ENCODE data around the gene MS4A10. TPM values are rescaled to one million over a fixed set of nuclear protein-coding genes. Genes with fewer than 3 reads are reported as not detected.

Gene MS4A10
- total RNA-seq, 1 donor from 2014 or later = not detected

DNA sequence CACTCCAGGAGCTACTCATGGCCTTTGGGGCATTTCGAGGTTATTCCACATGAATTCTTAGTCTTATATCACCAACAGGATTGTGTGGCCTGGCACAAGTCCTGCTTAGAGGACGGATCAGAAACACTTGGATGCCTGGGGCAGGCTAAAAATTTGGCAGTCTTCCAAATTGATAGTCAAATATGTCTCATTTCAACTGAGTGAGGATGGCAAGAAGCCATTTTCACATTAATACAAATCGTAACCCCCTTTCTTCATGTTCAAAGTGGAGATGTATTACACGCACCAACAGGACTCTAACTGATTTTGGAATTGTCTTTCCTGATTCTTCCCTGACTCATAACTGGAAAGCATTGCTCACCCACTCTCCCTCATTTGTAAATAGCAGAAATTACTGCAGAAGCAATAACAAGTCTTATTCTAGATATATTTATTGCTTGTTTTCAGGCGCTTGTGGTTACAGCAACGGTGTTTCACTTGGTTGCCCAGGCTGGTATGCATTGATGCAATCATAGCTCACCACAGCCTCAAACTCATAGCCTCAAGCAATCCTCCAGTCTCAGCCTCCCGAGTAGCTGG is 46.5 kb downstream of the MS4A10 start:
- Histone ChIP-seq H3K27ac (ENCODE audit: low read depth, low read length) (no peak overlapping the region), H3K9me3 (ENCODE audit: control insufficient read depth in 3 of 3, low read length in 3 of 3) (no peaks in the 10 kb centered on the region), H3K27me3 (ENCODE audit: control insufficient read depth in 3 of 3, insufficient read depth in 3 of 3, low read length in 3 of 3) (no peaks in the 10 kb centered on the region), H3K9ac (ENCODE audit: low read depth in 1 of 3, low read length in 3 of 3) (peak overlapping the region in 1 of 3 donors; percentile 8), H3K36me3 (ENCODE audit: control insufficient read depth in 3 of 3, insufficient read depth in 3 of 3, low read length in 3 of 3) (no peaks in the 10 kb centered on the region), H3K4me3 (ENCODE audit: low read length in 3 of 3) (peak overlapping the region in 1 of 3 donors; percentile 13), H3K4me1 (ENCODE audit: control insufficient read depth in 3 of 3, insufficient read depth in 3 of 3, low read length in 3 of 3) (peaks cover 5 to 19% (median 7%) of the 10 kb centered on the region in 3 donors)

DNA sequence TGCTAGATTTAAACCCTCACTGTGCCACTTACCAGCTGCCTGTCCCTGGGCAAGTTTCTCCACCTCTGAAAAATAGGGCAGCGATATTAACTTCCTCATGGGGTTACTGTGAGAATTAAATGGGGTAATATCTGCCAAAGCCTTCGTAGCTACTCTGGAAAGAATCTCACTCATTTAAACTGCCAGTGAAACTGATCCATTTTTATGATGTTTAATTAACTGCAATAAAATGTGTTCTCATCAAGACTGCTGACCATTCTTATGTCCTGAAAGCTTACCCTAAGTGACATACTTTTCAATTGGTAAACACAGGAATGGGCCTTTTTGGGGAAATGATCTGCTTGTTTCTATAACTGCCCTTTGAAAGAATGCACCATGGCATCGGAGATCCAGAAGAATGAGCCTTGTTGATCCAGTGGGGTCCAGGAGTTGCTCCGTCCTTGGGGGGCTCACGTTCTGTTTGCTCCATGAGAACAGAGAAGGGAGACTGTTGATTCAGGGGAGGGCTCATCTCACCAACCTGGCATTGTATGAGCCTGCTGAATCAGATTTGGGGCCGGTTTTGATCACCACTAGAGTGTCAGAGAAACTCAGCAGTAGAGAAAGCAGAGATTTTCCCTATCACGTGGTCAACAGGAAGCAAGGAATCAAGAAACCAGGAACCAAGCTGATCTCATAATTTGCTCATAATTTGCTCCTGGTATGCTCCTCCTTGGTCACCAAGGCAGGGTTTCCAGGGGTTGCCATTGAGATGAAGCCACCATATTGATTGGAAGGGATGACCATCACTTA is 49.8 kb downstream of the MS4A10 start:
- H3K4me3 ChIP-seq (ENCODE audit: low read length in 3 of 3) = no peak overlapping the region
- H3K27ac ChIP-seq (ENCODE audit: low read depth, low read length) = no peak overlapping the region
- no peak overlapping the region for H3K9ac ChIP-seq (ENCODE audit: low read depth in 1 of 3, low read length in 3 of 3)
- peaks cover 9 to 29% (median 16%) of the 10 kb centered on the region in 3 donors for H3K4me1 ChIP-seq (ENCODE audit: control insufficient read depth in 3 of 3, insufficient read depth in 3 of 3, low read length in 3 of 3)
- no peaks in the 10 kb centered on the region for H3K9me3 ChIP-seq (ENCODE audit: control insufficient read depth in 3 of 3, low read length in 3 of 3)
- H3K36me3 ChIP-seq (ENCODE audit: control insufficient read depth in 3 of 3, insufficient read depth in 3 of 3, low read length in 3 of 3) = no peaks in the 10 kb centered on the region
- H3K27me3 ChIP-seq (ENCODE audit: control insufficient read depth in 3 of 3, insufficient read depth in 3 of 3, low read length in 3 of 3) = no peaks in the 10 kb centered on the region

DNA sequence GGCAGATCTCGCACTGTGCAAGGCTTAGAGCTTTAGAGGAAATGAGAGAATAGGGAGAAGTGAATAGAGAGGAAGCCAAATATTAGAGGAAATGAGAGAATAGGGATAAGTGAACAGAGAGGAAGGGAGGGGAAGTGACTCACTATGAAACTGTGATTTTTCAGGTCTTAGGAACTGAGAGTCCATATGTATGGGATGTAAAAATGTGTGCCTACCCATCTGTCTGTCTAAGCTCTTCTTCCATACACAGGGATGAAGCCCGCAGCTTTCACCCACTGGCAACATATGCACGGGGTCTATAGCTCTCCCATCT is 50.4 kb downstream of the MS4A10 start:
- Histone ChIP-seq H3K27ac (ENCODE audit: low read depth, low read length) (no peak overlapping the region), H3K9me3 (ENCODE audit: control insufficient read depth in 3 of 3, low read length in 3 of 3) (no peaks in the 10 kb centered on the region), H3K36me3 (ENCODE audit: control insufficient read depth in 3 of 3, insufficient read depth in 3 of 3, low read length in 3 of 3) (no peaks in the 10 kb centered on the region), H3K4me1 (ENCODE audit: control insufficient read depth in 3 of 3, insufficient read depth in 3 of 3, low read length in 3 of 3) (peaks cover 11 to 30% (median 19%) of the 10 kb centered on the region in 3 donors), H3K4me3 (ENCODE audit: low read length in 3 of 3) (no peak overlapping the region), H3K27me3 (ENCODE audit: control insufficient read depth in 3 of 3, insufficient read depth in 3 of 3, low read length in 3 of 3) (no peaks in the 10 kb centered on the region), H3K9ac (ENCODE audit: low read depth in 1 of 3, low read length in 3 of 3) (no peak overlapping the region)

DNA sequence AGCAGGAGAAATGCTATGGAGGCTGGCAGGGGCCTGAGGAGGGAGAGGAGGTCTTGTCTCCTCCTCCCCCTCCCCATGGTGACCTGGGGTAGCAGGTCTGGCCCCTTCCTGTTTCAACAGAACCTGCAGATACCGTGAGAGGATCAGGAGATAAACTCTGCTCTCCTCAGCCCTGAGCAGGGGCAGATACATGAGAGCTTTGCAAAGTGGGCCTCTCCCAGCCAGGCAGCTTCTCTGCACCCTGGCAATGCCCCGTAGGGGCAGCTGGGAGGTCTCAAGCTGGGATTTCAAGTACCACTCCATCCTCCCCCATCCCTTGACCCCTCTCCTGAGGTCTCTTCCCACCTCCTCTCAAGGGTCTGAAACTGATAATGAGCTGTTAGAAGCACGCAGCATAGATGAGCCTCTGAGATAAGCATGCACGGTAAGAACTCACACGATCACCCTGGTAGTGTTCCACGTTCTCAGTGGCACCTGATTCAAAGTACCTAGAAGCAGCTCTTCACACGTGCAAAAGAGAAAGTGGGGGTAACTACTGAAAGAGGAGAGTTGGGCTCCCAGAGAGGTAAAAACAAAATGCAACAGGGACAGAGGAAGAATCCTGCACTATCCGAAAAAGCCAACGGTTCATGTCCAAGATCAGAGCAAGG is 51.9 kb downstream of the MS4A10 start:
- Histone ChIP-seq H3K36me3 (ENCODE audit: control insufficient read depth in 3 of 3, insufficient read depth in 3 of 3, low read length in 3 of 3) (no peaks in the 10 kb centered on the region), H3K4me3 (ENCODE audit: low read length in 3 of 3) (no peak overlapping the region), H3K9me3 (ENCODE audit: control insufficient read depth in 3 of 3, low read length in 3 of 3) (no peaks in the 10 kb centered on the region), H3K9ac (ENCODE audit: low read depth in 1 of 3, low read length in 3 of 3) (no peak overlapping the region), H3K27ac (ENCODE audit: low read depth, low read length) (no peak overlapping the region), H3K4me1 (ENCODE audit: control insufficient read depth in 3 of 3, insufficient read depth in 3 of 3, low read length in 3 of 3) (peaks cover 18 to 31% (median 24%) of the 10 kb centered on the region in 3 donors), H3K27me3 (ENCODE audit: control insufficient read depth in 3 of 3, insufficient read depth in 3 of 3, low read length in 3 of 3) (no peaks in the 10 kb centered on the region)

DNA sequence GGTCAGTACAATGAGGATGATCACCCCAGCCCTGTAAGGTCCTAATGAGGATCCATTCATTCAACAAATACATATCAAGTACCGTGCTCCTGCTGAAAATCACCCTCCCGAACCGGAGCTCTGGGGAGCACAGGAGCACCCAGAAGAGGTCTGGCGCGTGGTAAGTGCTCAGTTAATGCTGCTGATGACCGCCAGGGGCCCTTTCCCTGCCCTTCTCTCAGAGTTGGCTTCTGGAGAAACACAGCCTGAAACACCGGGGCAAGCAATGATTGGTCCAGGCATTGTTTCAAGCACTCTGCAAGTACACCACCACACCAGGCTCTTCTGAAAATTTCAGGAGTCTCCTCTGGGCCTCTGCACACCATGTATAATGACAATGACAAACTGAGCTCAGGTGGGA is 53.0 kb downstream of the MS4A10 start:
- peaks cover 24 to 40% (median 34%) of the 10 kb centered on the region in 3 donors for H3K4me1 ChIP-seq (ENCODE audit: control insufficient read depth in 3 of 3, insufficient read depth in 3 of 3, low read length in 3 of 3)

DNA sequence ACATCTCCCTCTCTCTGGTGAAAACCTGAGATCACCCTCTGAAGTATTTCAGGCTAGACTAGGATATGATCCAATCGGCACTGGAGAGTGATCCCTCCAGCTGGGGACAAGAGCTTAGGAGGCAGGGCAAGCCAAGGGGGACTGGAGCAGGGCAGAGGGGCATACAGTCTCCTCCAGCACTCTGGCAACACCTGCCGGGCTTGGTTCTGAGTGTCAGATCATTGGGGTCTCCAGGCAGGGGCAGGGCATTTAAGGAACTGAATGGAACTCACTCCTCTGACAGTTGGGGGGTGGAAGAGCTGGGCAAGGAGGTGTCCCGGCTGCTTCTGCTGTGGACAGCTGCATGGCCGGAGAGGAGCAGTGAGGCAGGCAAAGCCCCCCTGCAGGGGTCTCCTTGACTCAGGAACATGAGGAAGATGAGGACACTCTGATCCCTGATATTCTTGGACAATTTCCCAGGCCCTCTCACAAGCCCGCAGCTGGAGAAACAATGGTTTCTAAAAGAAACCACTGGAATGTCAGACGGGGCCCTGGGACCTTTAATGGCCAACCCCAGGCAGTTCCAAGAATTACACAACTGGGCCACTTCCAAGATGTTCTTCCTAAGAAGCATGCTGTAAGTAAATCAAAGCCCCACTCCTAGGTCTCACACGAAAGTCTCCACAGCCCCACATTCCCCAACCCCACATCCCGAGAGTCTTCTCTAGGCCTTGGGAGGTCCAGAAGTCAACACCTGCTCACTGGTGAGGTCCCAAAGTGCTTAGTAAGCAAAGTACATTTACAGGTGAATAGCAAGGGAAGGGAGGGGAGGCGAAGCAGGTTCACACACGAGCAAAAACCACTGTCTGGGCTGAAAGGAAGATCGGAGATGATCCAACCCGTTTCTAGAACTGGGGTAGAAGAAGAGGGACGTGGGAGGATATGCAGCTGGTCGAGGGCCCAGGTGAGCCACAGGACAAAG is 55.6 kb downstream of the MS4A10 start:
- H3K9ac ChIP-seq (ENCODE audit: low read depth in 1 of 3, low read length in 3 of 3) = peak overlapping the region in 2 of 3 donors; percentile 51 to 95
- no peaks in the 10 kb centered on the region for H3K27me3 ChIP-seq (ENCODE audit: control insufficient read depth in 3 of 3, insufficient read depth in 3 of 3, low read length in 3 of 3)
- H3K4me3 ChIP-seq (ENCODE audit: low read length in 3 of 3) = peak overlapping the region; percentile 71 to 96 (median 78)
- peaks cover 0 to 7% (median 0%) of the 10 kb centered on the region in 3 donors for H3K36me3 ChIP-seq (ENCODE audit: control insufficient read depth in 3 of 3, insufficient read depth in 3 of 3, low read length in 3 of 3)
- H3K4me1 ChIP-seq (ENCODE audit: control insufficient read depth in 3 of 3, insufficient read depth in 3 of 3, low read length in 3 of 3) = peaks cover 43 to 55% (median 53%) of the 10 kb centered on the region in 3 donors
- H3K27ac ChIP-seq (ENCODE audit: low read depth, low read length) = peak overlapping the region; percentile 70
- no peaks in the 10 kb centered on the region for H3K9me3 ChIP-seq (ENCODE audit: control insufficient read depth in 3 of 3, low read length in 3 of 3)

More for the DNA sequence above, 53.0 kb downstream of the MS4A10 start:
- no peak overlapping the region for H3K27ac ChIP-seq (ENCODE audit: low read depth, low read length)
- no peaks in the 10 kb centered on the region for H3K9me3 ChIP-seq (ENCODE audit: control insufficient read depth in 3 of 3, low read length in 3 of 3)
- H3K36me3 ChIP-seq (ENCODE audit: control insufficient read depth in 3 of 3, insufficient read depth in 3 of 3, low read length in 3 of 3) = peaks cover 0 to 2% (median 0%) of the 10 kb centered on the region in 3 donors
- H3K9ac ChIP-seq (ENCODE audit: low read depth in 1 of 3, low read length in 3 of 3) = no peak overlapping the region
- H3K27me3 ChIP-seq (ENCODE audit: control insufficient read depth in 3 of 3, insufficient read depth in 3 of 3, low read length in 3 of 3) = no peaks in the 10 kb centered on the region
- H3K4me3 ChIP-seq (ENCODE audit: low read length in 3 of 3) = no peak overlapping the region

DNA sequence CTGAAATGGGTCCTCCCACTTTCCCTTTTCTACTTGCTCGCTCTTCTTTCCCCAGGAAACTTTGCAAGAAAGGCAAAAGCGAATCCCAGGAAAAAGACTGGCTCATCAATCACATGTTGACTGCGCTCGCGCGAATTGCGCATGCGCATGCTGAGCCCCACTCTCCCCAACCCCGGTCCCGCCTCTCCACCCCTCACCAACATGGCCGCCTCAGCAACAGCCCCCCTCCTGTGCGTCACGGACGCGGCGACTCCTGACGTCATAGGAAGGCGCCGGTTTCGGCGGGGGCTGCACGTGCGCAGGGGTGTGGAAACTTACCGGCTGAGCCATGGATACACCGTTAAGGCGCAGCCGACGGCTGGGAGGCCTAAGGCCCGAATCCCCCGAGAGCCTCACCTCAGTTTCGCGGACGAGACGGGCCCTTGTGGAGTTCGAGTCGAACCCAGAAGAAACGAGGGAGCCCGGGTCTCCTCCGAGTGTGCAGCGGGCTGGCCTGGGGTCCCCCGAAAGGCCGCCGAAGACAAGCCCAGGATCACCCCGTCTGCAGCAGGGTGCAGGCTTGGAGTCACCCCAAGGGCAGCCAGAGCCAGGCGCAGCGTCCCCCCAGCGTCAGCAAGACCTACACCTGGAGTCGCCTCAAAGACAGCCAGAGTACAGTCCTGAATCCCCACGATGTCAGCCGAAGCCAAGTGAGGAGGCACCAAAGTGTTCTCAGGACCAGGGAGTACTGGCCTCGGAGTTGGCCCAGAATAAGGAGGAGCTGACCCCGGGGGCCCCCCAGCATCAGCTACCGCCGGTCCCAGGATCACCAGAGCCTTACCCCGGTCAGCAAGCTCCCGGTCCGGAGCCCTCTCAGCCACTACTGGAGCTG is 56.9 kb downstream of the MS4A10 start, which contains the start of gene CCDC86:
Gene CCDC86 (plus strand): TSS at position 317 of the 871 bp plus-strand sequence. CDS start 12 bp downstream, at position 329.
- Histone ChIP-seq H3K36me3 (ENCODE audit: control insufficient read depth in 3 of 3, insufficient read depth in 3 of 3, low read length in 3 of 3) (peaks cover 0 to 8% (median 0%) of the 10 kb centered on the region in 3 donors), H3K9ac (ENCODE audit: low read depth in 1 of 3, low read length in 3 of 3) (peak within 1 kb of the TSS; percentile 77 to 95 (median 87)), H3K27me3 (ENCODE audit: control insufficient read depth in 3 of 3, insufficient read depth in 3 of 3, low read length in 3 of 3) (no peaks in the 10 kb centered on the region), H3K27ac (ENCODE audit: low read depth, low read length) (peak within 1 kb of the TSS; percentile 70), H3K4me1 (ENCODE audit: control insufficient read depth in 3 of 3, insufficient read depth in 3 of 3, low read length in 3 of 3) (peaks cover 43 to 54% (median 53%) of the 10 kb centered on the region in 3 donors), H3K4me3 (ENCODE audit: low read length in 3 of 3) (peak within 1 kb of the TSS; percentile 71 to 96 (median 78)), H3K9me3 (ENCODE audit: control insufficient read depth in 3 of 3, low read length in 3 of 3) (no peaks in the 10 kb centered on the region)

DNA sequence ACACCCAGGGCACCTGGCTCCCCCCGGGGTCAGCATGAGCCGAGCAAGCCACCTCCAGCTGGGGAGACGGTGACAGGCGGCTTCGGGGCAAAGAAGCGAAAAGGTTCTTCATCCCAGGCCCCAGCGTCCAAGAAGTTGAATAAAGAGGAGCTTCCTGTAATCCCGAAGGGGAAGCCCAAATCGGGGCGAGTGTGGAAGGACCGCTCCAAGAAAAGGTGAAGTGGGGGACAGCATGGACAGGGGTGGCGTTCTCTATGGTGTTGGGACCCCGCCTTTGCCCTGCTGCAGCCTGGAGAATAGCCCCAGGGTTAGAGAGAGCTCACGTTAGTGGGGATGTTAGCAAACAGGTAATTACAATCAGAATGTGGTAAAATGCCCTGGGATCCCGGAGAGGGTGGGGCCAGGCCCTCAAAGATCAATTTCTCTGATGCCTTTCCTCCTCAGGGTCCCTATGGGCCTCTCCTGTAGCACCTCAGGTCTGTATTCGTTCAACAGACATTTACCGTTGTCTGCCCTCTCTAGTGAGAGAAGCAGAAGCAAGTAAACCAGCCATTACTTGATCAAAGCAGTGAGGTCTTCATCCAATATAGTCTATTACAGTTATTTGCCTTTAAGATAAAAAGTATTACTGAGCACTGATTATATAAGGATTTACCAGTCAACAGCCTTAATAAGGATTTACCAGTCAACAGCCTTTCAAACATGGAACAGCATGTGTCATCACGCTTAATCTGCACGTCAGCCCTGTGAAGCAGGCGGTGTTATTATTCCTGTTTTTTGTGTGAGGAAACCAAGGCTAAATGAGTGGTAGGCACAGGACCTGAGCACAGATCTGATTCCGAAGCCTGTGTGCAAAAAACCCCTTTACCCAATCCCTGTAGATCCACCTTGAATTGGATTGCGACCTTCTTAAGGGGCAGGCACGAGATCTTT is 57.8 kb downstream of the MS4A10 start:
- Histone ChIP-seq H3K4me1 (ENCODE audit: control insufficient read depth in 3 of 3, insufficient read depth in 3 of 3, low read length in 3 of 3) (peaks cover 43 to 54% (median 53%) of the 10 kb centered on the region in 3 donors), H3K36me3 (ENCODE audit: control insufficient read depth in 3 of 3, insufficient read depth in 3 of 3, low read length in 3 of 3) (peaks cover 3 to 10% (median 7%) of the 10 kb centered on the region in 3 donors), H3K9me3 (ENCODE audit: control insufficient read depth in 3 of 3, low read length in 3 of 3) (no peaks in the 10 kb centered on the region), H3K27ac (ENCODE audit: low read depth, low read length) (peak overlapping the region; percentile 70), H3K9ac (ENCODE audit: low read depth in 1 of 3, low read length in 3 of 3) (peak overlapping the region; percentile 77 to 95 (median 87)), H3K27me3 (ENCODE audit: control insufficient read depth in 3 of 3, insufficient read depth in 3 of 3, low read length in 3 of 3) (no peaks in the 10 kb centered on the region), H3K4me3 (ENCODE audit: low read length in 3 of 3) (peak overlapping the region; percentile 71 to 96 (median 78))
